ENCODE measurements around the gene FAM13B.
"Not testable (repeated sequence)": the region's sequence is repeated elsewhere in the genome, so short reads cannot be mapped to it uniquely, and the experiment has no call there.

FAM13B gene

GRCh38 chr5:137995077-137995748 lies 37.7 kb downstream of the FAM13B start:
- peaks cover 41% of the 10 kb centered on the region for H3K4me1 Mint-ChIP-seq
- no peaks in the 10 kb centered on the region for H3K27me3 Mint-ChIP-seq
- ATAC-seq (replicated peaks; ENCODE audit: extremely low read depth, poor library complexity, severe bottlenecking) (no peak), DNase-seq (ENCODE audit: low spot score in 2 of 2) (no peak)
- peaks cover 13% of the 10 kb centered on the region for H3K36me3 Mint-ChIP-seq (ENCODE audit: insufficient read depth)
- H3K4me3 Mint-ChIP-seq = no peak overlapping the region
- H3K27ac Mint-ChIP-seq (ENCODE audit: low read depth) = peak overlapping the region; percentile 8
- no peaks in the 10 kb centered on the region for H3K9me3 Mint-ChIP-seq

- Mint-ChIP-seq H3K27ac (ENCODE audit: low read depth) (peak overlapping the region; percentile 8), H3K27me3 (no peaks in the 10 kb centered on the region), H3K9me3 (no peaks in the 10 kb centered on the region)
Measured at GRCh38 chr5:137994556-137994955, 38.3 kb downstream of the FAM13B start.

GRCh38 chr5:137989419-137989818 lies 43.5 kb downstream of the FAM13B start:
- H3K27me3 Mint-ChIP-seq = no peaks in the 10 kb centered on the region
- H3K4me1 Mint-ChIP-seq = peaks cover 24% of the 10 kb centered on the region
- peak overlapping the region; percentile 53 for H3K27ac Mint-ChIP-seq (ENCODE audit: low read depth)
- no peak overlapping the region for H3K4me3 Mint-ChIP-seq
- DNase-seq (ENCODE audit: low spot score in 2 of 2) (no peak), ATAC-seq (replicated peaks; ENCODE audit: extremely low read depth, poor library complexity, severe bottlenecking) (no peak)
- H3K36me3 Mint-ChIP-seq (ENCODE audit: insufficient read depth) = peaks cover 24% of the 10 kb centered on the region
- no peaks in the 10 kb centered on the region for H3K9me3 Mint-ChIP-seq

More at GRCh38 chr5:137994556-137994955, 38.3 kb downstream of the FAM13B start:
- peaks cover 38% of the 10 kb centered on the region for H3K4me1 Mint-ChIP-seq
- peaks cover 12% of the 10 kb centered on the region for H3K36me3 Mint-ChIP-seq (ENCODE audit: insufficient read depth)
- no peak for DNase-seq (ENCODE audit: low spot score in 2 of 2)
- no peak overlapping the region for H3K4me3 Mint-ChIP-seq
- no peak for ATAC-seq (replicated peaks; ENCODE audit: extremely low read depth, poor library complexity, severe bottlenecking)

GRCh38 chr5:137975208-137975607 lies 57.7 kb downstream of the FAM13B start:
- H3K36me3 Mint-ChIP-seq (ENCODE audit: insufficient read depth) = peaks cover 31% of the 10 kb centered on the region
- no peak for DNase-seq (ENCODE audit: low spot score in 2 of 2)
- no peaks in the 10 kb centered on the region for H3K9me3 Mint-ChIP-seq
- H3K4me3 Mint-ChIP-seq = no peak overlapping the region
- ATAC-seq (replicated peaks; ENCODE audit: extremely low read depth, poor library complexity, severe bottlenecking) = no peak
- no peak overlapping the region for H3K27ac Mint-ChIP-seq (ENCODE audit: low read depth)
- H3K4me1 Mint-ChIP-seq = peaks cover 18% of the 10 kb centered on the region
- no peaks in the 10 kb centered on the region for H3K27me3 Mint-ChIP-seq

- H3K36me3 Mint-ChIP-seq (ENCODE audit: insufficient read depth) = peaks cover 24% of the 10 kb centered on the region
- H3K4me1 Mint-ChIP-seq; H3K9me3 Mint-ChIP-seq; H3K4me3 Mint-ChIP-seq; H3K27me3 Mint-ChIP-seq; DNase-seq (ENCODE audit: low spot score in 2 of 2); ATAC-seq (replicated peaks; ENCODE audit: extremely low read depth, poor library complexity, severe bottlenecking); H3K27ac Mint-ChIP-seq (ENCODE audit: low read depth): not testable (repeated sequence)
Measured at GRCh38 chr5:137970384-137970783, 62.5 kb downstream of the FAM13B start.

- H3K4me3 Mint-ChIP-seq = no peak overlapping the region
- H3K27ac Mint-ChIP-seq (ENCODE audit: low read depth) = peak overlapping the region; percentile 41
- H3K27me3 Mint-ChIP-seq = no peaks in the 10 kb centered on the region
- ATAC-seq (replicated peaks; ENCODE audit: extremely low read depth, poor library complexity, severe bottlenecking) = no peak
- H3K4me1 Mint-ChIP-seq = peaks cover 19% of the 10 kb centered on the region
- DNase-seq (ENCODE audit: low spot score in 2 of 2) = no peak
- H3K9me3 Mint-ChIP-seq = no peaks in the 10 kb centered on the region
- H3K36me3 Mint-ChIP-seq (ENCODE audit: insufficient read depth) = peaks cover 47% of the 10 kb centered on the region
Measured at GRCh38 chr5:137960819-137961218, 72.1 kb downstream of the FAM13B start.

- Mint-ChIP-seq H3K27me3 (no peaks in the 10 kb centered on the region), H3K4me1 (peaks cover 19% of the 10 kb centered on the region), H3K36me3 (ENCODE audit: insufficient read depth) (peaks cover 46% of the 10 kb centered on the region)
Measured at GRCh38 chr5:137960141-137960540, 72.7 kb downstream of the FAM13B start.

GRCh38 chr5:137959488-137959887 lies 73.4 kb downstream of the FAM13B start:
- H3K27ac Mint-ChIP-seq (ENCODE audit: low read depth) = peak overlapping the region; percentile 41
- peaks cover 19% of the 10 kb centered on the region for H3K4me1 Mint-ChIP-seq
- DNase-seq (ENCODE audit: low spot score in 2 of 2) (no peak), ATAC-seq (replicated peaks; ENCODE audit: extremely low read depth, poor library complexity, severe bottlenecking) (no peak)
- no peak overlapping the region for H3K4me3 Mint-ChIP-seq
- H3K36me3 Mint-ChIP-seq (ENCODE audit: insufficient read depth) = peaks cover 44% of the 10 kb centered on the region
- H3K27me3 Mint-ChIP-seq = no peaks in the 10 kb centered on the region
- no peaks in the 10 kb centered on the region for H3K9me3 Mint-ChIP-seq

More at GRCh38 chr5:137960141-137960540, 72.7 kb downstream of the FAM13B start:
- DNase-seq (ENCODE audit: low spot score in 2 of 2) (no peak), ATAC-seq (replicated peaks; ENCODE audit: extremely low read depth, poor library complexity, severe bottlenecking) (no peak)
- peak overlapping the region; percentile 41 for H3K27ac Mint-ChIP-seq (ENCODE audit: low read depth)
- no peaks in the 10 kb centered on the region for H3K9me3 Mint-ChIP-seq
- H3K4me3 Mint-ChIP-seq = no peak overlapping the region

GRCh38 chr5:137957948-137958347 lies 74.9 kb downstream of the FAM13B start:
- H3K9me3 Mint-ChIP-seq = no peaks in the 10 kb centered on the region
- no peak overlapping the region for H3K27ac Mint-ChIP-seq (ENCODE audit: low read depth)
- no peak overlapping the region for H3K4me3 Mint-ChIP-seq
- H3K4me1 Mint-ChIP-seq = peaks cover 18% of the 10 kb centered on the region
- DNase-seq (ENCODE audit: low spot score in 2 of 2) (no peak), ATAC-seq (replicated peaks; ENCODE audit: extremely low read depth, poor library complexity, severe bottlenecking) (no peak)
- H3K36me3 Mint-ChIP-seq (ENCODE audit: insufficient read depth) = peaks cover 51% of the 10 kb centered on the region
- H3K27me3 Mint-ChIP-seq = no peaks in the 10 kb centered on the region

- peaks cover 51% of the 10 kb centered on the region for H3K36me3 Mint-ChIP-seq (ENCODE audit: insufficient read depth)
- no peak overlapping the region for H3K27ac Mint-ChIP-seq (ENCODE audit: low read depth)
- no peaks in the 10 kb centered on the region for H3K27me3 Mint-ChIP-seq
- no peaks in the 10 kb centered on the region for H3K9me3 Mint-ChIP-seq
- H3K4me3 Mint-ChIP-seq = no peak overlapping the region
- DNase-seq (ENCODE audit: low spot score in 2 of 2) (no peak), ATAC-seq (replicated peaks; ENCODE audit: extremely low read depth, poor library complexity, severe bottlenecking) (no peak)
- no peaks in the 10 kb centered on the region for H3K4me1 Mint-ChIP-seq
Measured at GRCh38 chr5:137954131-137954879, 78.6 kb downstream of the FAM13B start.

- no peaks in the 10 kb centered on the region for H3K4me1 Mint-ChIP-seq
- no peaks in the 10 kb centered on the region for H3K9me3 Mint-ChIP-seq
- peaks cover 81% of the 10 kb centered on the region for H3K36me3 Mint-ChIP-seq (ENCODE audit: insufficient read depth)
- no peak overlapping the region for H3K4me3 Mint-ChIP-seq
- DNase-seq (ENCODE audit: low spot score in 2 of 2) (no peak), ATAC-seq (replicated peaks; ENCODE audit: extremely low read depth, poor library complexity, severe bottlenecking) (no peak)
- H3K27ac Mint-ChIP-seq (ENCODE audit: low read depth) = no peak overlapping the region
- H3K27me3 Mint-ChIP-seq = no peaks in the 10 kb centered on the region
Measured at GRCh38 chr5:137945825-137946224, 87.1 kb downstream of the FAM13B start.

GRCh38 chr5:137944280-137944679 lies 88.6 kb downstream of the FAM13B start:
- not testable (repeated sequence) for H3K4me1 Mint-ChIP-seq; H3K4me3 Mint-ChIP-seq; H3K9me3 Mint-ChIP-seq; DNase-seq (ENCODE audit: low spot score in 2 of 2); H3K27me3 Mint-ChIP-seq; H3K27ac Mint-ChIP-seq (ENCODE audit: low read depth); ATAC-seq (replicated peaks; ENCODE audit: extremely low read depth, poor library complexity, severe bottlenecking)
- H3K36me3 Mint-ChIP-seq (ENCODE audit: insufficient read depth) = peaks cover 88% of the 10 kb centered on the region

- Mint-ChIP-seq H3K9me3 (no peaks in the 10 kb centered on the region), H3K4me1 (no peaks in the 10 kb centered on the region), H3K36me3 (ENCODE audit: insufficient read depth) (peaks cover 61% of the 10 kb centered on the region), H3K27me3 (no peaks in the 10 kb centered on the region), H3K4me3 (no peak overlapping the region), H3K27ac (ENCODE audit: low read depth) (no peak overlapping the region)
- ATAC-seq (replicated peaks; ENCODE audit: extremely low read depth, poor library complexity, severe bottlenecking) = no peak
- no peak for DNase-seq (ENCODE audit: low spot score in 2 of 2)
Measured at GRCh38 chr5:137939331-137939730, 93.5 kb downstream of the FAM13B start.

Measured in central memory CD8-positive, alpha-beta T cell (primary cell).